HepG2 (cell line): ENCODE results near the gene HLA-F. TPM values are rescaled to one million over a fixed set of nuclear protein-coding genes. Genes with fewer than 3 reads are reported as not detected.

ENCODE experiments used
- HCFC1 ChIP-seq: fragments of 150-350 bp; IDR thresholded peaks from 2 replicates; pipeline ENCODE4 v1.6.1; 2014; ENCODE audit warnings: low read depth, low read length
- KDM5B ChIP-seq: sonication (generic); formaldehyde crosslinking; IDR thresholded peaks from 2 replicates; pipeline ENCODE4 v1.4.0; 2020; ENCODE audit warnings: missing genetic modification reagents, mild to moderate bottlenecking, borderline replicate concordance
- MAZ ChIP-seq, 2 experiments: sonication (generic) in 1 of 2; formaldehyde crosslinking in 1 of 2; IDR thresholded peaks; 2 replicates each; pipeline versions ENCODE4 v1.5.0 to v1.6.1; 2012 to 2020; ENCODE audit warnings: low read depth in 2 of 2, mild to moderate bottlenecking in 2 of 2, borderline replicate concordance in 1 of 2, improper control_type of control experiment in 1 of 2, low read length in 1 of 2, missing genetic modification reagents in 1 of 2, moderate library complexity in 1 of 2
- NFKB2 ChIP-seq: sonication (generic); formaldehyde crosslinking; IDR thresholded peaks from 2 replicates; pipeline ENCODE4 v1.4.0; 2020; ENCODE audit warnings: missing genetic modification reagents, borderline replicate concordance
- NFYB ChIP-seq: sonication (generic); formaldehyde crosslinking; IDR thresholded peaks from 2 replicates; pipeline ENCODE4 v1.4.0; 2020; ENCODE audit warnings: missing genetic modification reagents
- RFX5 ChIP-seq: IDR thresholded peaks from 2 replicates; pipeline ENCODE4 v1.6.1; 2011; ENCODE audit warnings: low read depth, low read length, improper control_type of control experiment
- RFXAP ChIP-seq: sonication (generic); formaldehyde crosslinking; IDR thresholded peaks from 2 replicates; pipeline ENCODE4 v1.4.0; 2020; ENCODE audit warnings: missing genetic modification reagents, borderline replicate concordance
- SOX6 ChIP-seq, 2 experiments: fragments of 450-650 bp in 1 of 2; sonication (generic) in 1 of 2; formaldehyde crosslinking in 1 of 2; IDR thresholded peaks; 2 replicates each; pipeline versions ENCODE4 v1.4.0 to v1.6.1; 2017 to 2020; ENCODE audit warnings: antibody characterized with exemption in 1 of 2, mild to moderate bottlenecking in 1 of 2, missing genetic modification reagents in 1 of 2
- ZC3H4 ChIP-seq: sonication (generic); formaldehyde crosslinking; IDR thresholded peaks from 2 replicates; pipeline ENCODE4 v1.4.0; 2020; ENCODE audit warnings: missing genetic modification reagents, borderline replicate concordance
- ZNF777 ChIP-seq: sonication (generic); formaldehyde crosslinking; IDR thresholded peaks from 2 replicates; pipeline ENCODE4 v1.4.0; 2020; ENCODE audit warnings: missing genetic modification reagents
- polyA plus RNA-seq, 8 experiments: library from polyadenylated mRNA; depleted of rRNA in 3 of 8; stranded (reverse) in 7 of 8; unstranded in 1 of 8; fragments of >200 nt; fragmentation: Illumina TruSeq in 4 of 8; extraction: Trizol in 4 of 8; gene quantifications; 2 replicates each; pipeline versions ENCODE4 v1.2.1 to v1.2.3, GENCODE V29; 2011 to 2016; ENCODE audit warnings: low read depth in 4 of 8, missing spikeins in 1 of 8, mixed read lengths in 1 of 8; ENCODE audit not compliant: insufficient read depth in 1 of 8
- total RNA-seq, 5 experiments: library from RNA; depleted of rRNA; stranded (reverse); fragments of >200 nt; fragmentation: Illumina TruSeq; extraction: Trizol; gene quantifications; 2 replicates each; pipeline ENCODE4 v1.2.3, GENCODE V29; 2016; ENCODE audit warnings: low read depth in 1 of 5
- TF ChIP-seq, protein P1 (sequence below): sonication (generic); formaldehyde crosslinking; IDR thresholded peaks from one replicate; pipeline ENCODE4 v1.5.1; 2020; ENCODE audit warnings: mild to moderate bottlenecking, missing genetic modification reagents; ENCODE audit errors: not compliant biosample characterization

The HLA-F gene
- total and polyA plus RNA-seq, 2 of the 13 experiments (the other 11 are each of a cell fraction or from before 2014, with no cell fraction given), result 6.0 to 6.1 TPM

DNA sequence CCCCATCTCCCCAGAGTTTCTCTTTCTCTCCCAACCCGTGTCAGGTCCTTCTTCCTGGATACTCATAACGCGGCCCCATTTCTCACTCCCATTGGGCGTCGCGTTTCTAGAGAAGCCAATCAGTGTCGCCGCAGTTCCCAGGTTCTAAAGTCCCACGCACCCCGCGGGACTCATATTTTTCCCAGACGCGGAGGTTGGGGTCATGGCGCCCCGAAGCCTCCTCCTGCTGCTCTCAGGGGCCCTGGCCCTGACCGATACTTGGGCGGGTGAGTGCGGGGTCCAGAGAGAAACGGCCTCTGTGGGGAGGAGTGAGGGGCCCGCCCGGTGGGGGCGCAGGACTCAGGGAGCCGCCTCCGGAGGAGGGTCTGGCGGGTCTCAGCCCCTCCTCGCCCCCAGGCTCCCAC lies at the start of gene HLA-F (continued):
- TF ChIP-seq ZC3H4 (CRISPR knock-in tag) (no peak), RFXAP (CRISPR knock-in tag) (peak; percentile 100), NFKB2 (CRISPR knock-in tag) (peak; percentile 22; the same call in 1 of the 2 replicates), ZNF777 (CRISPR knock-in tag) (peak; percentile 72; the same call in 1 of the 2 replicates), HCFC1 (no peak), RFX5 (peak; percentile 98), MAZ (IDR thresholded peaks at IDR 0.05; ENCODE audit: borderline replicate concordance, low read depth, low read length) (no peak), MAZ (CRISPR knock-in tag; IDR thresholded peaks at IDR 0.05; ENCODE audit: low read depth) (0 out of 2 replicates have a peak, but pooled peaks have one; percentile 27), NFYB (peak; percentile 77), KDM5B (peak; percentile 70; the same call in 1 of the 2 replicates), SOX6 (IDR thresholded peaks at IDR 0.05) (no peak), SOX6 (CRISPR knock-in tag; IDR thresholded peaks at IDR 0.05) (0 out of 2 replicates have a peak, but pooled peaks have one; percentile 17)
- TF ChIP-seq, protein P1, sequence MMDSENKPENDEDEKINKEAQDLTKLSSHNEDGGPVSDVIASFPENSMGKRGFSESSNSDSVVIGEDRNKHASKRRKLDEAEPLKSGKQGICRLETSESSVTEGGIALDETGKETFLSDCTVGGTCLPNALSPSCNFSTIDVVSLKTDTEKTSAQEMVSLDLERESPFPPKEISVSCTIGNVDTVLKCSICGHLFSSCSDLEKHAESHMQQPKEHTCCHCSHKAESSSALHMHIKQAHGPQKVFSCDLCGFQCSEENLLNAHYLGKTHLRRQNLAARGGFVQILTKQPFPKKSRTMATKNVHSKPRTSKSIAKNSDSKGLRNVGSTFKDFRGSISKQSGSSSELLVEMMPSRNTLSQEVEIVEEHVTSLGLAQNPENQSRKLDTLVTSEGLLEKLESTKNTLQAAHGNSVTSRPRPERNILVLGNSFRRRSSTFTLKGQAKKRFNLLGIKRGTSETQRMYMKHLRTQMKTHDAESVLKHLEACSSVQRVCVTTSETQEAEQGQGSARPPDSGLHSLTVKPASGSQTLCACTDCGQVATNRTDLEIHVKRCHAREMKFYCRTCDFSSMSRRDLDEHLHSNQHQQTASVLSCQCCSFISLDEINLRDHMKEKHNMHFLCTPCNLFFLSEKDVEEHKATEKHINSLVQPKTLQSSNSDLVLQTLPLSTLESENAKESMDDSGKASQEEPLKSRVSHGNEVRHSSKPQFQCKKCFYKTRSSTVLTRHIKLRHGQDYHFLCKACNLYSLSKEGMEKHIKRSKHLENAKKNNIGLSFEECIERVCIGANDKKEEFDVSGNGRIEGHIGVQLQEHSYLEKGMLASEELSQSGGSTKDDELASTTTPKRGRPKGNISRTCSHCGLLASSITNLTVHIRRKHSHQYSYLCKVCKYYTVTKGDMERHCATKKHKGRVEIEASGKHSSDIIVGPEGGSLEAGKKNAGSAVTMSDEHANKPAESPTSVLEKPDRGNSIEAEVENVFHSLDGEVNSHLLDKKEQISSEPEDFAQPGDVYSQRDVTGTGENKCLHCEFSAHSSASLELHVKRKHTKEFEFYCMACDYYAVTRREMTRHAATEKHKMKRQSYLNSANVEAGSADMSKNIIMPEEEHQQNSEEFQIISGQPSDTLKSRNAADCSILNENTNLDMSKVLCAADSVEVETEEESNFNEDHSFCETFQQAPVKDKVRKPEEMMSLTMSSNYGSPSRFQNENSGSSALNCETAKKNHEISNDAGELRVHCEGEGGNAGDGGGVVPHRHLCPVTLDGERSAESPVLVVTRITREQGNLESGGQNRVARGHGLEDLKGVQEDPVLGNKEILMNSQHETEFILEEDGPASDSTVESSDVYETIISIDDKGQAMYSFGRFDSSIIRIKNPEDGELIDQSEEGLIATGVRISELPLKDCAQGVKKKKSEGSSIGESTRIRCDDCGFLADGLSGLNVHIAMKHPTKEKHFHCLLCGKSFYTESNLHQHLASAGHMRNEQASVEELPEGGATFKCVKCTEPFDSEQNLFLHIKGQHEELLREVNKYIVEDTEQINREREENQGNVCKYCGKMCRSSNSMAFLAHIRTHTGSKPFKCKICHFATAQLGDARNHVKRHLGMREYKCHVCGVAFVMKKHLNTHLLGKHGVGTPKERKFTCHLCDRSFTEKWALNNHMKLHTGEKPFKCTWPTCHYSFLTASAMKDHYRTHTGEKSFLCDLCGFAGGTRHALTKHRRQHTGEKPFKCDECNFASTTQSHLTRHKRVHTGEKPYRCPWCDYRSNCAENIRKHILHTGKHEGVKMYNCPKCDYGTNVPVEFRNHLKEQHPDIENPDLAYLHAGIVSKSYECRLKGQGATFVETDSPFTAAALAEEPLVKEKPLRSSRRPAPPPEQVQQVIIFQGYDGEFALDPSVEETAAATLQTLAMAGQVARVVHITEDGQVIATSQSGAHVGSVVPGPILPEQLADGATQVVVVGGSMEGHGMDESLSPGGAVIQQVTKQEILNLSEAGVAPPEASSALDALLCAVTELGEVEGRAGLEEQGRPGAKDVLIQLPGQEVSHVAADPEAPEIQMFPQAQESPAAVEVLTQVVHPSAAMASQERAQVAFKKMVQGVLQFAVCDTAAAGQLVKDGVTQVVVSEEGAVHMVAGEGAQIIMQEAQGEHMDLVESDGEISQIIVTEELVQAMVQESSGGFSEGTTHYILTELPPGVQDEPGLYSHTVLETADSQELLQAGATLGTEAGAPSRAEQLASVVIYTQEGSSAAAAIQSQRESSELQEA (CRISPR knock-in tag), result peak; percentile 38
- TF ChIP-seq, all 625 proteins: peak for 34
